ENCODE data around the gene TALDO1.

The TALDO1 gene

GRCh38 chr11:702462-703461 lies 44.5 kb upstream of the TALDO1 start:
- Histone ChIP-seq H3K36me3 (ENCODE audit: control insufficient read depth, low read length) (peaks cover 2% of the 10 kb centered on the region; the same call in 1 of the 2 replicates), H3K4me1 (ENCODE audit: control insufficient read depth, low read length) (peaks cover 3% of the 10 kb centered on the region), H3K9me2 (replicated peaks; ENCODE audit: control insufficient read depth, low read length) (no peaks in the 10 kb centered on the region), H3K4me3 (ENCODE audit: low read length) (no peak overlapping the region), H3K27ac (ENCODE audit: low read depth, low read length) (no peak overlapping the region), H4K20me1 (ENCODE audit: control insufficient read depth, insufficient read depth, low read depth, low read length) (peaks cover 3% of the 10 kb centered on the region; the same call in 1 of the 2 replicates), H3K4me2 (ENCODE audit: low read length) (no peak overlapping the region), H3K9me3 (ENCODE audit: control insufficient read depth, insufficient read depth, low read length) (no peaks in the 10 kb centered on the region), H3F3A (ENCODE audit: control insufficient read depth, insufficient read depth) (0 out of 2 replicates have a peak, but pooled peaks cover 3% of the 10 kb centered on the region), H3K79me2 (ENCODE audit: control insufficient read depth, low read length) (peaks cover 3% of the 10 kb centered on the region), H3K27me3 (ENCODE audit: control insufficient read depth, low read length) (peaks cover 17% of the 10 kb centered on the region)
- TF ChIP-seq, protein P1, sequence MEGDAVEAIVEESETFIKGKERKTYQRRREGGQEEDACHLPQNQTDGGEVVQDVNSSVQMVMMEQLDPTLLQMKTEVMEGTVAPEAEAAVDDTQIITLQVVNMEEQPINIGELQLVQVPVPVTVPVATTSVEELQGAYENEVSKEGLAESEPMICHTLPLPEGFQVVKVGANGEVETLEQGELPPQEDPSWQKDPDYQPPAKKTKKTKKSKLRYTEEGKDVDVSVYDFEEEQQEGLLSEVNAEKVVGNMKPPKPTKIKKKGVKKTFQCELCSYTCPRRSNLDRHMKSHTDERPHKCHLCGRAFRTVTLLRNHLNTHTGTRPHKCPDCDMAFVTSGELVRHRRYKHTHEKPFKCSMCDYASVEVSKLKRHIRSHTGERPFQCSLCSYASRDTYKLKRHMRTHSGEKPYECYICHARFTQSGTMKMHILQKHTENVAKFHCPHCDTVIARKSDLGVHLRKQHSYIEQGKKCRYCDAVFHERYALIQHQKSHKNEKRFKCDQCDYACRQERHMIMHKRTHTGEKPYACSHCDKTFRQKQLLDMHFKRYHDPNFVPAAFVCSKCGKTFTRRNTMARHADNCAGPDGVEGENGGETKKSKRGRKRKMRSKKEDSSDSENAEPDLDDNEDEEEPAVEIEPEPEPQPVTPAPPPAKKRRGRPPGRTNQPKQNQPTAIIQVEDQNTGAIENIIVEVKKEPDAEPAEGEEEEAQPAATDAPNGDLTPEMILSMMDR (IDR thresholded peaks at IDR 0.05; ENCODE audit: low read depth, low read length, poor library complexity, severe bottlenecking): no peak
- TF ChIP-seq EZH2phosphoT487 (IDR thresholded peaks at IDR 0.05; ENCODE audit: borderline replicate concordance, low read length): no peak

- H3K4me1 ChIP-seq (ENCODE audit: control insufficient read depth, low read length): no peaks in the 10 kb centered on the region
- TF ChIP-seq EZH2phosphoT487 (IDR thresholded peaks at IDR 0.05; ENCODE audit: borderline replicate concordance, low read length): no peak
- TF ChIP-seq, protein P1 (IDR thresholded peaks at IDR 0.05; ENCODE audit: low read depth, low read length, poor library complexity, severe bottlenecking): no peak
Measured at GRCh38 chr11:703506-703905, 43.8 kb upstream of the TALDO1 start.

GRCh38 chr11:704228-704674 lies 43.0 kb upstream of the TALDO1 start:
- Histone ChIP-seq H3K36me3 (ENCODE audit: control insufficient read depth, low read length) (peaks cover 2% of the 10 kb centered on the region; the same call in 1 of the 2 replicates), H3K4me1 (ENCODE audit: control insufficient read depth, low read length) (no peaks in the 10 kb centered on the region)

More at GRCh38 chr11:703506-703905, 43.8 kb upstream of the TALDO1 start:
- H3K4me3 ChIP-seq (ENCODE audit: low read length): no peak overlapping the region
- peaks cover 25% of the 10 kb centered on the region for H3K27me3 ChIP-seq (ENCODE audit: control insufficient read depth, low read length)
- 0 out of 2 replicates have a peak, but pooled peaks cover 3% of the 10 kb centered on the region for H3F3A ChIP-seq (ENCODE audit: control insufficient read depth, insufficient read depth)
- H3K4me2 ChIP-seq (ENCODE audit: low read length): no peak overlapping the region
- H3K36me3 ChIP-seq (ENCODE audit: control insufficient read depth, low read length): peaks cover 2% of the 10 kb centered on the region; the same call in 1 of the 2 replicates
- H3K9me3 ChIP-seq (ENCODE audit: control insufficient read depth, insufficient read depth, low read length): no peaks in the 10 kb centered on the region
- no peaks in the 10 kb centered on the region for H3K79me2 ChIP-seq (ENCODE audit: control insufficient read depth, low read length)
- H3K9me2 ChIP-seq (replicated peaks; ENCODE audit: control insufficient read depth, low read length): no peaks in the 10 kb centered on the region
- peaks cover 3% of the 10 kb centered on the region; the same call in 1 of the 2 replicates for H4K20me1 ChIP-seq (ENCODE audit: control insufficient read depth, insufficient read depth, low read depth, low read length)
- H3K27ac ChIP-seq (ENCODE audit: low read depth, low read length): no peak overlapping the region

More at GRCh38 chr11:704228-704674, 43.0 kb upstream of the TALDO1 start:
- Histone ChIP-seq H3K9me2 (replicated peaks; ENCODE audit: control insufficient read depth, low read length) (no peaks in the 10 kb centered on the region), H3K27ac (ENCODE audit: low read depth, low read length) (no peak overlapping the region), H3K4me2 (ENCODE audit: low read length) (no peak overlapping the region), H3K4me3 (ENCODE audit: low read length) (no peak overlapping the region), H4K20me1 (ENCODE audit: control insufficient read depth, insufficient read depth, low read depth, low read length) (peaks cover 3% of the 10 kb centered on the region; the same call in 1 of the 2 replicates), H3K79me2 (ENCODE audit: control insufficient read depth, low read length) (no peaks in the 10 kb centered on the region), H3K9me3 (ENCODE audit: control insufficient read depth, insufficient read depth, low read length) (no peaks in the 10 kb centered on the region), H3K27me3 (ENCODE audit: control insufficient read depth, low read length) (peaks cover 26% of the 10 kb centered on the region), H3F3A (ENCODE audit: control insufficient read depth, insufficient read depth) (0 out of 2 replicates have a peak, but pooled peaks cover 3% of the 10 kb centered on the region)
- TF ChIP-seq, protein P1 (IDR thresholded peaks at IDR 0.05; ENCODE audit: low read depth, low read length, poor library complexity, severe bottlenecking): no peak
- TF ChIP-seq EZH2phosphoT487 (IDR thresholded peaks at IDR 0.05; ENCODE audit: borderline replicate concordance, low read length): no peak

Measured in DOHH2 (cell line).